ENCODE measurements around the gene GLTPD2.

The GLTPD2 gene

GRCh38 chr17:4788807-4789700 lies at the start of gene GLTPD2:
TSS of gene GLTPD2 (plus strand) at chr17:4788964. CDS start at chr17:4789012, 48 bp downstream.
- H3K4me3 ChIP-seq (ENCODE audit: control insufficient read depth, low read depth, low read length), result peak within 1 kb of the TSS; percentile 64
- no peak for DNase-seq (ENCODE audit: low read depth)
- no peak for TF ChIP-seq CTCF (IDR thresholded peaks at IDR 0.05; ENCODE audit: control insufficient read depth, insufficient read depth, low read depth, low read length, missing control alignments)

- no peak for TF ChIP-seq CTCF (IDR thresholded peaks at IDR 0.05; ENCODE audit: control insufficient read depth, insufficient read depth, low read depth, low read length, missing control alignments)
- DNase-seq (ENCODE audit: low read depth), result no peak
- peak within 1 kb of the TSS; percentile 72 for H3K4me3 ChIP-seq (ENCODE audit: control insufficient read depth, low read depth, low read length)
Measured at GRCh38 chr17:4739122-4740024, 49.4 kb upstream of the GLTPD2 start, which contains the start of the genes CXCL16 and ZMYND15. TSS of gene CXCL16 (minus strand) at chr17:4739928. CDS start at chr17:4739339, 589 bp downstream. TSS of gene ZMYND15 (plus strand) at chr17:4739833. CDS start at chr17:4740549, 716 bp downstream.

DNA sequence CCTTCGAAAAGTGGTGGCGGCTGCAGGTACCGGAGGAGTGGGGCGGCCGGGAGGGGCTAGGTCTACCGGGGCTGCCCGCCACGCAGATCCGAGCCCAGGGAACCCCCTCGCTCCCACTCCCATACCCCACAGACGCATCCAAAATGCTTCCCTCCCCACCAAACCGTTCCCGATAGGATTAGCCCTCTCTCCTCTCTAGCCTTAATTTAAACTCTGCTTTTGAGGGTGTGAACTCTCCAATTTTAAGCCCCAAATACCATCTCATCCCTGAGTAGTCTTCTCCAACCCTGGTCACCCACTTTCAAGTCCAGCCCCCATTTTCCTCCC lies 48.8 kb upstream of the GLTPD2 start:
- DNase-seq (ENCODE audit: low read depth), result no peak
- no peak for TF ChIP-seq CTCF (IDR thresholded peaks at IDR 0.05; ENCODE audit: control insufficient read depth, insufficient read depth, low read depth, low read length, missing control alignments)
- H3K4me3 ChIP-seq (ENCODE audit: control insufficient read depth, low read depth, low read length), result peak overlapping the region; percentile 72

- H3K4me3 ChIP-seq (ENCODE audit: control insufficient read depth, low read depth, low read length), result no peak overlapping the region
- DNase-seq (ENCODE audit: low read depth), result no peak
- no peak for TF ChIP-seq CTCF (IDR thresholded peaks at IDR 0.05; ENCODE audit: control insufficient read depth, insufficient read depth, low read depth, low read length, missing control alignments)
Measured at GRCh38 chr17:4740584-4740983, 48.2 kb upstream of the GLTPD2 start.

DNA sequence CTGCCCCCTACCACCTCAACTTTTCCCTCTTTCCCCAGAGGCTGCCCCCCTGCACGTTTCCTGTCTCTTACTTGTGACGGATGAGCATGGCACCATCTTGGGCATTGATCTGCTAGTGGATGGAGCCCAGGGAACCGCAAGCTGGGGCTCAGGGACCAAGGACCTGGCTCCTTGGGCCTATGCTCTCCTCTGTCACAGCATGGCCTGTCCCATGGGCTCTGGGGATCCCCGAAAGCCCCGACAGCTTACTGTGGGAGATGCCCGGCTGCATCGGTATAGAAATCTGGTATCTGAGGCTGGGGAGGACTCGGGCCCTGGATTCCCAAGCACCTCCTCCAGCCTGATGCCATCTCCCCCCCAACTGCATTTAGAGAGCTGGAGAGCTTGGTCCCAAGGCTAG lies 47.2 kb upstream of the GLTPD2 start:
- no peak overlapping the region for H3K4me3 ChIP-seq (ENCODE audit: control insufficient read depth, low read depth, low read length)
- DNase-seq (ENCODE audit: low read depth), result no peak
- no peak for TF ChIP-seq CTCF (IDR thresholded peaks at IDR 0.05; ENCODE audit: control insufficient read depth, insufficient read depth, low read depth, low read length, missing control alignments)

DNA sequence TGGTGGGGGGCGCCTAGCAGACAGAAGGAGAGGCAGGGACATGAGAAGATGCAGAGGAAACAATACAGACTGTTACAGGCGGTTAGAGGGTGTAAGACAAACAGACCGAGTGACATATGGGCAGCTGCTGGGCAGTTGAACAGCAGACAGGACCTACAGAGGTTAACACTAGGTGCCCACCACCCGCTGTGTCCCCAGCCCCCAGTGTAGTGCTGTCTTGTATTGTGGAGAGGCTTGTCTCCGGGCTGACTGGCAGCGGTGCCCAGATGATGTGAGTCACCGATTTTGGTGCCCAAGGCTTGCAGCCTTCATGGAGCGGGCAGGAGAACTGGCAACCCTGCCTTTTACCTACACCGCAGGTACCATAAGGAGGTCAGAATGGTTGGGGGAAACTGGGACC lies 46.6 kb upstream of the GLTPD2 start:
- DNase-seq (ENCODE audit: low read depth), result no peak
- H3K4me3 ChIP-seq (ENCODE audit: control insufficient read depth, low read depth, low read length), result no peak overlapping the region
- no peak for TF ChIP-seq CTCF (IDR thresholded peaks at IDR 0.05; ENCODE audit: control insufficient read depth, insufficient read depth, low read depth, low read length, missing control alignments)
